Lower leg skin (tissue), 4 donors: ENCODE measurements around the gene SEPTIN2. TPM values are rescaled to one million over a fixed set of nuclear protein-coding genes. Genes with fewer than 3 reads are reported as not detected.

Experiments
- DNase-seq, 2 donors: peaks; one replicate each; pipeline ENCODE4 v3.0.0-alpha.2; 2019; ENCODE audit warnings: low spot score in 2 of 2
- H3K4me3 ChIP-seq: fragments of 200-600 bp; sonication (generic); 2 replicates; pipeline ENCODE4 v1.5.1; 2017; ENCODE audit warnings: mild to moderate bottlenecking, low read depth; ENCODE audit not compliant: poor library complexity, severe bottlenecking
- POLR2A ChIP-seq, 2 donors: fragments of 450-650 bp; IDR thresholded peaks; one replicate each; pipeline ENCODE4 v1.6.1; 2016 to 2017; ENCODE audit warnings: antibody characterized with exemption in 2 of 2, mild to moderate bottlenecking in 1 of 2, moderate library complexity in 1 of 2
- WGBS, 2 donors: methylation state at CpG; one replicate each; pipeline ENCODE4 v1.1.5; 2018; 5-methylcytosine and 5-hydroxymethylcytosine counted together
- intact Hi-C: fragments of 100-400 bp; cut with DNase I; formaldehyde crosslinking; loops from one replicate; pipeline ENCODE4 v1.15.0; 2023; ENCODE audit warnings: low total_unique reads
- total RNA-seq, 4 donors: library from RNA; depleted of rRNA; stranded (reverse); fragments of >200 nt; gene quantifications; one replicate each; pipeline ENCODE4 v1.1.0, GENCODE V29; 2016
- TF ChIP-seq, protein P1 (sequence below), 3 donors: fragments of 450-650 bp; IDR thresholded peaks; one replicate each; pipeline ENCODE4 v1.5.1; 2016; ENCODE audit warnings: antibody characterized with exemption in 3 of 3, mild to moderate bottlenecking in 3 of 3, moderate library complexity in 2 of 3

Gene SEPTIN2
- total RNA-seq, 4 donors from 2014 or later = 97.3 to 164 (median 124) TPM

DNA sequence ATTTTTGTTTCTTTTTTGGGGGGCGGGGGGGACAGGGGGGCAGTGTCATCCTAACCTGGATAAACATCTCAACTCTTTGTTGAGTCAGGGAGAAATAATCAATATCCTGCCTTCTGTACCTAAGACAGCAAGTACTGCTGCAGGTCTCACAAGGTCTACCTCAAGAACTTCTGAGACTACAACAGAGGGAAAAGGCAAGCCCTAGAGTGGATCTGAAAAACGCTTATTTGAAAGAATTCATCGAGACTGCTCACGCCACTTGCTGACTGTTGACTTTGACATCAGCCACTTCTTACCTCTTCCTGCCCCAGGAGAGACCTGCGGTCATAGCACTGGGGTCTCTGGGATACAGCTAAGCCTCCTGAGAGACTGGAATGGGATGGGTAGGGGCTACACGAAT is 8.7 kb upstream of the SEPTIN2 start:
- no peak for DNase-seq
- TF ChIP-seq, protein P1, sequence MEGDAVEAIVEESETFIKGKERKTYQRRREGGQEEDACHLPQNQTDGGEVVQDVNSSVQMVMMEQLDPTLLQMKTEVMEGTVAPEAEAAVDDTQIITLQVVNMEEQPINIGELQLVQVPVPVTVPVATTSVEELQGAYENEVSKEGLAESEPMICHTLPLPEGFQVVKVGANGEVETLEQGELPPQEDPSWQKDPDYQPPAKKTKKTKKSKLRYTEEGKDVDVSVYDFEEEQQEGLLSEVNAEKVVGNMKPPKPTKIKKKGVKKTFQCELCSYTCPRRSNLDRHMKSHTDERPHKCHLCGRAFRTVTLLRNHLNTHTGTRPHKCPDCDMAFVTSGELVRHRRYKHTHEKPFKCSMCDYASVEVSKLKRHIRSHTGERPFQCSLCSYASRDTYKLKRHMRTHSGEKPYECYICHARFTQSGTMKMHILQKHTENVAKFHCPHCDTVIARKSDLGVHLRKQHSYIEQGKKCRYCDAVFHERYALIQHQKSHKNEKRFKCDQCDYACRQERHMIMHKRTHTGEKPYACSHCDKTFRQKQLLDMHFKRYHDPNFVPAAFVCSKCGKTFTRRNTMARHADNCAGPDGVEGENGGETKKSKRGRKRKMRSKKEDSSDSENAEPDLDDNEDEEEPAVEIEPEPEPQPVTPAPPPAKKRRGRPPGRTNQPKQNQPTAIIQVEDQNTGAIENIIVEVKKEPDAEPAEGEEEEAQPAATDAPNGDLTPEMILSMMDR (IDR thresholded peaks at IDR 0.05) = no peak
- TF ChIP-seq POLR2A (IDR thresholded peaks at IDR 0.05) = no peak
- no peak overlapping the region for H3K4me3 ChIP-seq
- 81 to 91% methylated on average over 6 of the region's 6 CpGs for WGBS, 2 donors
- intact Hi-C loops = no loop called here

DNA sequence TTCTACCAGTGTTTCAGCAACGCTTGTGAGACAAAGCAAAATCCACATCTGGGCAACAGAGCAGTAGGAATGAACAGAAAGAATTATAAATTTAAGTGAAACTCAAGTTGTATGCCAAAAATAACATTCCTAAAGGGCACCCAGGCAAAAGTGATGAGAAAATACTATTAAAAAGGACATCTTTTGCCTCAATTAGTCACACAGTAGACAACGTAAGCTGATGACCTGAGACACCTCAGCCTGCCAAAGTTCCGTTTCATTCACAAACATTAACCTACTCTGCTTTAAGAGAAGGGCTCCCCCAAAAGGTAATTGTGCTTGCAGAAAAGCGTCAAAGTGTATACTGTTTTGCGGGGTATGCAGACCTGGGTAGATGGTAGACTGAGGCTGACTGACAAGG is 7.5 kb upstream of the SEPTIN2 start:
- intact Hi-C loops = no loop called here
- H3K4me3 ChIP-seq = no peak overlapping the region
- TF ChIP-seq POLR2A (IDR thresholded peaks at IDR 0.05) = no peak
- TF ChIP-seq, protein P1 (IDR thresholded peaks at IDR 0.05) = no peak
- DNase-seq = no peak
- WGBS, 2 donors = 84 to 93% methylated on average over 5 of the region's 5 CpGs

DNA sequence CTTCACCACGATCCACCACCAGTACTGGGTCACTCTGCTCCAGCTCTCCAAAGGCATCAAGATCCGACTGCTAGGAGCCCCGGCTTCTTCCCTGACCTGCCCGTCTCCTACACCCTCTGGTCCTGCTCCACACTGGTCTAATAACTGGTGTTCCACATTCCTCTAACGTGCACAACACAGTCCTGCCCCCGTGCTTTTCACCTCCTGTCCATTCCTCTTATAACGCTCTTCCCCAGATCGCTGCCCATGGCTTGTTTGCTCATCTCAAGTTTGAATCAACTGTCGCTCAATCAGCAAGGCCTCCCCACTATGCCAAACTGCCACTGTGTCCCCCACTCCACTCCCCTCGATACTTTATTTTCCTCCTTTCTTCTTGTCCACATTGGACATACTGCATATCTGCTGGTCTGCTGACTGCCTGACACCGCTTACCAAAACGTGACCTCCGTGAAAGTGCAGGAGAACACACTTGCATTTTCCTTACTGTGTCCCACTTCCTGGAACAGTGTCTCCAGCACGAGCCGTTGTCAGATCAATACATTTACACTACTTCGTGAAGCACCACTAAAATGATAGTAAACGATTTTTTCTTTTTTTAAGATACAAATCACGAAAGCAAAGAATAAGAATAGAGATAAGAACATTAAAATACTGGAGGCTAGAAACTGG is 6.8 kb upstream of the SEPTIN2 start:
- no peak overlapping the region for H3K4me3 ChIP-seq
- TF ChIP-seq, protein P1 (IDR thresholded peaks at IDR 0.05) = no peak
- no peak for TF ChIP-seq POLR2A (IDR thresholded peaks at IDR 0.05)
- WGBS, 2 donors = 86 to 90% methylated on average over 18 of the region's 18 CpGs
- no peak for DNase-seq
- intact Hi-C loops = no loop called here

DNA sequence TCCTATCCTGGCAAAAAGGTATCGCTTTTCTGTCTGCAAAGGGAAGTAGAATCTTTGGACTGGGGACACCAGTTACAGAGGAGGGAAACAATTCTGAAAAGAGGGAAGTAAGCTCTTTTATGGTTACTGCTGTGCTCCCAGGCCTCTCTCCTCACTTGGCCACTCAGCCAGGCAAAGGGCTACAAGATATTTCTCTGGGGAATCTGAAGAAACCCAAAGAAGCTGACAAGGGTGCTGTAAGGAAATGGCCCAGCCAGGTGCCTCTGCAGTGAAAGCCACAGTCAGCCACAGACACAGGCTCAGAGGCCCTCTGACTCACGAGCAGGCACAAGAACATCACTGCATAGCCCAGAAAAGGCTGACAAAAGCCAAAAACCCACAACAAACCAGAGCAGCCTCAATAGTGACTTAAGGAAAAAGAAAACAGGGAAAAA is 6.0 kb upstream of the SEPTIN2 start:
- no peak overlapping the region for H3K4me3 ChIP-seq
- 50 to 66% methylated on average over 2 of the region's 2 CpGs for WGBS, 2 donors
- TF ChIP-seq, protein P1 (IDR thresholded peaks at IDR 0.05) = no peak
- TF ChIP-seq POLR2A (IDR thresholded peaks at IDR 0.05) = no peak
- no peak for DNase-seq
- intact Hi-C loops = no loop called here

- no peak overlapping the region for H3K4me3 ChIP-seq
- no peak for TF ChIP-seq POLR2A (IDR thresholded peaks at IDR 0.05)
- TF ChIP-seq, protein P1 (IDR thresholded peaks at IDR 0.05) = no peak
- no peak for DNase-seq
- intact Hi-C loops = no loop called here
- 82 to 89% methylated on average over 13 of the region's 13 CpGs for WGBS, 2 donors
These were observed 4.7 kb upstream of the SEPTIN2 start for GRCh38 chr2:241310917-241311566.
